ENCODE measurements around the gene WNT6.

WNT6 gene

DNA sequence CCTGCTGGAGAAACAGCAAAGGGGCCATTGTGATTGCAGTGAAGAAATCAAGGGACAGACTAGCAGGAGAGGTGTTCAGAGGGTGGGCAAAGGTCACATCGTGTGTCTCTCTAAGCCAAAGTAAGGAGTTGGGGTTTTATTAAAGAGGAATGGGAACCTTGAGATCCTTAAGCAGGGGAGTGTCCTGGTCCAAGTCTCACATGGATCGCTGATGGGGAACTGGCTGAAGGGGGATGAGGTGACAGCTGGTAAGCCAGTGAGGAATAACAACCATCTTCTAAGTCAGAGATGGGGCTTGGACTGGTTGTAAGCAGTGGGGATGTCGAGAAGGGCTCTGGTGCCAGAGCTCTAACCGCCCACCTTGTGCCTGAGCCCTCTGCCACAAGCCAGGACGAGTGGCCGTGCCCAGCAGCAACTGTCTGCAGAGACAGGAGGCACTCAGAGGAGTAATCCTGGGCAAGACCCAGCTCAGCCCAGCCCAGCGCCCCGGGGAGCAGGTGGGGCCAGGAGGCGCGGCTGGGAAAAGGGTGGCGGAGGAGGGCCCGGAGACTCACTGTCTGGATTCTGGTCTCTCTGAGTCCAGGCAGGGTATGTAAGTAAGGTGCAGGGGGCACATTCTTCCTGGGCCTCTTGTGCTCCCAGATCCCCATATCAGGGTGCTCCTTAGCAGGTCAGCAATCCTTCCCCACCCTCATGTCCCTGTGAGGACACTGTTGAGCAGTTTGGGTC, 34.7 kb downstream of the WNT6 start:
- DNase-seq (ENCODE audit: low spot score), result no peak

GRCh38 chr2:218894880-218895157, 35.2 kb downstream of the WNT6 start:
- DNase-seq (ENCODE audit: low spot score), result no peak

- no peak for DNase-seq (ENCODE audit: low spot score)
These were observed 35.7 kb downstream of the WNT6 start for GRCh38 chr2:218895326-218895725.

- peak; percentile 52 for DNase-seq (ENCODE audit: low spot score)
These were observed 36.3 kb downstream of the WNT6 start for GRCh38 chr2:218895759-218896500.

DNA sequence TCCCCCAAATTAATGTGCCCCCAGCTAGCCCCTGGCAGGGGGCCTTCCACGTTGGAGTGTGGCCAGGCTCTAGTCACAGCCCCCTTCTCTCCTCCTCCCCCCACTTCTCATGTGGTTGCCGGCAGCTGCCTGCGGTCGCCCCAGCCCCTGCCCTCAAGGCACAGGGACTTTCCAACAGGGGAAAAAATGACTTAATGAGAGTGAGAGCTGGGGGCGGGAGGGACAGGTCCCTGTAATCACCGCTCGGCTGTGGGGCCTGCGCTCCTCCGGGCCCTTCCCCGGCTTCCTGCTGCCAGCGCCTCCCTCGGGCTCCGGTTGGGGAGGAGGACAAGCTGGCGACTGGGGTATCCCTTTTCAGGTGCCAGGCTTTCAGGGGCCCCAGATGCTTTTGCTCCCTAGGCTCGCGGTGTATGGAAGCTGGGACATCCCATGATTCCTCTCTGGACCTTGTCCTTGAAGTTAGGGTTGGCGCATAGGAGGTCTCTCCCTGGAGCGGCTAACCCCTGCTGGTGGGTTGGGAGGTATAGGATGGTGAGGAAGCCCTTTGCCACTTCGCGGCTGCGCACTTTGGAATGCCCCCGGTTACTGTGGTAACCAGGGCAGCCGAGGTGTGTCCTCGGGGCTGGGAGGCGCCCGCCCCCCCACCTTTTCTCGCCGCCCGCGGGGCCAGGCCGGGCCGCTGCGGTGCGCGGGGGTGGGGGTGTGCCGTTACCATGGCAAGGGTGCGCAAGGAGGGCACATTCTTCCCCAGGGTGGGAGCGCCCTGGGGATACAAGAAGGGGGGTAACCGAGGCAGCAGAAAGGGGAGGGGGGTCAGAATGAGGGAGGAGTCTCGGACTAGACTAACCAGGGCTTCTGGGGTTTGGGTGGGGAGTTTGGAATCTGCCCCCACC, 37.1 kb downstream of the WNT6 start:
- DNase-seq (ENCODE audit: low spot score), result peak; percentile 93

- no peak for DNase-seq (ENCODE audit: low spot score)
These were observed 37.9 kb downstream of the WNT6 start for GRCh38 chr2:218897394-218898108.

DNA sequence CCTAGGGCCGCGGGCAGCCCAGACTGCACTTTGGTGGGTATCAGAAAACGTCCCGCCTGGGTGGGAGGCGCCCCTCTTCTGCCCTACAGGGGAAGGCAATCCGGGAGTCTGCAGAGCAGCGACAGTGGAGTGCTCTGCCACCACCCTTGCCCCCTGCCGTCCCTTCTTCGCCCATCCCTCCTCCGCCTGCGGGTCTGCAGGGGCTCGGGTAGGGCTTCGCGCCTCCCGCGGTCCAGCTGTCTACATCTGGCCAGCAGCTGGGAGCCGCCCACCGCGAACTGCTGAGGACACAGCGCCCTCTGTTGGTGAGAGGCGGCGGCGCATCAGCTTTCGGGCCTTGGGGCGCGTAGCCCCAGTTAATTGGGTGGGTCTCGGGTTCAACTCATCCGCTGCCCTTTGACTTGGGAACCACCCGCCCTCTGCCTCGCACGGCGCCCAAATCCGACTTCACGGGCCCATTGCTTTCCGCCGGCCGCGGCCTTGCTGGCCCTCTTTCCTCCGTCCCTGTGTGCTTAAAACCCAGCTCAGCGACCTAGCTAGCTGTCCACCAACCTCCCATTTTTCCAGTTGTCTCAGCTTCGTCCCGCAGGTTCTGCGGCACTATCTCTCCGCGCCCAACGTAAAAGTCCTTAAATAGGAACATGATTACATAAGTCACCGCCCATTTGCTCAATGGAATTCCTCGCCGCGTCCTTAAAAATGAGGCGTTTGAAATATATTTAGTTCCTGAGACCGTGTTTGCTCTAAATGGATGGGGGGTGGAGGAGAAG, 38.7 kb downstream of the WNT6 start:
- peak; percentile 83 for DNase-seq (ENCODE audit: low spot score)

GRCh38 chr2:218899147-218899546, 39.5 kb downstream of the WNT6 start:
- no peak for DNase-seq (ENCODE audit: low spot score)

- no peak for DNase-seq (ENCODE audit: low spot score)
These were observed 42.8 kb downstream of the WNT6 start for GRCh38 chr2:218902427-218902826.

GRCh38 chr2:218904176-218904575, 44.6 kb downstream of the WNT6 start:
- no peak for DNase-seq (ENCODE audit: low spot score)

- DNase-seq (ENCODE audit: low spot score), result peak; percentile 94
These were observed 49.4 kb downstream of the WNT6 start for GRCh38 chr2:218908721-218909619.

DNA sequence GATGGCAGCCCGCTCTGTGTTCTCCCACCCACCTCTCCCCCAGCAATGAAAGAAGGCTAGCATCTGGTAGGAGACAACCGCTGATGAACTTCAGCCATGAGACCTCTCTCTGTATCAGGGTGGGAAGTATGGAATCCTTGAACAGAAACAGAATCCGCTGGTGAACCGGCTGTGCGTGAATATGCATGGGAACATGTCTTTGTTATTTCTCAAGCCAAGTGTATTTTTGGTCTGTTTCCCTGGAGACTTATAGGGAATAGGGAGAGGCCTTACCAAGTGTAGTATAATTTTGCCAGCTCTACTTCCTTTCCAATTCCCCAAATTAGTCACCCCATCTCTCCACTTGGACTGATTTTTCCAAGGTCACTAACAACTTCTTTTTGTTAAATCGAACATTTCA, 51.1 kb downstream of the WNT6 start:
- no peak for DNase-seq (ENCODE audit: low spot score)

DNA sequence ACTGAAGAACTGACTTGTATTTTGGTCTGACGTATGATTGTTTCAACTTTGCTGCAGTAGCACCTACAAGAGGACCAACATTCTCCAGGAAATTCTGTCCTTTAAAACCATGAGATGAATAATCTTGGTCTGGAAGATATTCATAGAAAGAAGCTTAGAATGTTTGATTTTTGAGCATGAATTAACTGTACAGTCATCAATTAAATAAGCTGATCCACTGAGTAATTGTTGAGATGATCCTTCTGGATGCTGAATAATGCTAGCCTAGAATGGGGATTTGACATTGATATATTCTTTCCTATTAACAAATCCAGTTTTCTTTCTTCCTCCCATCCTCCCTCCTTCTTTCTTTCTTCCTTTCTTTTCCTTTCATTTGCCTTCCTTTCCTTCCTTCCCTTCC, 60.9 kb downstream of the WNT6 start:
- DNase-seq (ENCODE audit: low spot score), result no peak

All from activated CD4-positive, alpha-beta T cell treated with anti-CD3 and anti-CD28 coated beads, Interleukin-2, Interleukin-4, amounts not matched to agents 100 ng/mL and 50 ng/mL, durations not matched to agents 16 hours and 8 hours (primary cell).